DOHH2 (cell line): ENCODE measurements around the gene CHSY1.
A peak's percentile ranks its signal among the peaks of the same experiment; 100 is the strongest.

Source experiments
- CTCF ChIP-seq: fragments of 200-600 bp; sonication (generic); IDR thresholded peaks from one replicate; pipeline ENCODE4 v1.5.1; 2014; ENCODE audit warnings: antibody characterized with exemption, mild to moderate bottlenecking, low read depth, low read length; ENCODE audit not compliant: poor library complexity, severe bottlenecking
- EZH2phosphoT487 ChIP-seq: fragments of 200-600 bp; sonication (generic); IDR thresholded peaks from 2 replicates; pipeline ENCODE4 v1.6.1; 2017; ENCODE audit warnings: borderline replicate concordance, mild to moderate bottlenecking, antibody characterized with exemption, low read length, moderate library complexity, mixed read lengths

- peak; percentile 21 for TF ChIP-seq CTCF
- TF ChIP-seq EZH2phosphoT487: no peak
Observed at GRCh38 chr15:101133751-101134261, 118.0 kb downstream of the CHSY1 start.
